Stimulated activated CD8-positive, alpha-beta memory T cell treated with anti-CD3 and anti-CD28 coated beads, Interleukin-7, amount 100 ng/mL, for 48 hours (primary cell): ENCODE results near the gene ADRA2A.

Experiments used
- DNase-seq, 2 donors: peaks; one replicate each; pipeline ENCODE4 v3.0.0-alpha.2; 2020; ENCODE audit warnings: low read depth in 1 of 2; ENCODE audit errors: extremely low read depth in 1 of 2

The ADRA2A gene

GRCh38 chr10:111130471-111130870, 53.6 kb downstream of the ADRA2A start:
- DNase-seq, result no peak
